Body of pancreas (tissue), 4 donors: ENCODE data around the gene DYNLT1. TPM values are rescaled to one million over a fixed set of nuclear protein-coding genes. Genes with fewer than 3 reads are reported as not detected.
"Not testable (repeated sequence)": the region's sequence is repeated elsewhere in the genome, so short reads cannot be mapped to it uniquely, and the experiment has no call there.

ENCODE experiments used
- ATAC-seq: fragments of 150-250 bp; one replicate; pipeline ENCODE4 v1.9.1; 2016
- DNase-seq, 4 donors: peaks; one replicate each; pipeline ENCODE4 v3.0.0-alpha.2; 2019
- H3K27ac ChIP-seq, 4 donors: fragments of 200-600 bp; sonication (generic); 1 replicate in 3 of 4; 2 replicates in 1 of 4; pipeline versions ENCODE4 v1.5.1 to v1.6.1; 2016 to 2019; ENCODE audit warnings: mild to moderate bottlenecking in 1 of 4, mixed read lengths in 1 of 4, moderate library complexity in 1 of 4
- H3K27me3 ChIP-seq, 2 donors: fragments of 200-600 bp; sonication (generic); one replicate each; pipeline ENCODE4 v1.6.0; 2016; ENCODE audit warnings: mild to moderate bottlenecking in 1 of 2
- H3K36me3 ChIP-seq, 2 donors: fragments of 200-600 bp; sonication (generic); replicated peaks in 1 of 2; 2 replicates each; pipeline ENCODE4 v1.5.1; 2016; ENCODE audit warnings: low read depth in 2 of 2; ENCODE audit not compliant: insufficient read depth in 1 of 2
- H3K4me1 ChIP-seq: fragments of 200-600 bp; sonication (generic); one replicate; pipeline ENCODE4 v1.6.0; 2016
- H3K4me3 ChIP-seq, 2 donors: fragments of 200-600 bp; sonication (generic); 1 replicate in 1 of 2; 2 replicates in 1 of 2; pipeline ENCODE4 v1.5.1; 2016 to 2019
- H3K9me3 ChIP-seq, 3 donors: fragments of 200-600 bp; sonication (generic); 1 replicate in 2 of 3; 2 replicates in 1 of 3; pipeline ENCODE4 v1.5.1; 2016
- CTCF ChIP-seq, 7 experiments: fragments of 450-650 bp in 4 of 7; fragments of 200-600 bp in 3 of 7; sonication (generic) in 3 of 7; IDR thresholded peaks; one replicate each; pipeline ENCODE4 v1.5.1; 2016 to 2019; ENCODE audit warnings: antibody characterized with exemption in 7 of 7
- POLR2A ChIP-seq, 3 donors: fragments of 450-650 bp; IDR thresholded peaks; one replicate each; pipeline ENCODE4 v1.6.1; 2016; ENCODE audit warnings: antibody characterized with exemption in 3 of 3, mild to moderate bottlenecking in 2 of 3
- WGBS, 2 donors: methylation state at CpG; one replicate each; pipeline ENCODE4 v1.1.5; 2017; 5-methylcytosine and 5-hydroxymethylcytosine counted together
- intact Hi-C: fragments of 100-400 bp; cut with DNase I; formaldehyde crosslinking; loops from one replicate; pipeline ENCODE4 v1.15.1; 2023
- total RNA-seq, 2 donors: library from RNA; depleted of rRNA; stranded (reverse); fragments of >200 nt; gene quantifications; one replicate each; pipeline ENCODE4 v1.1.0, GENCODE V29; 2016

The DYNLT1 gene
- total RNA-seq, 2 donors from 2014 or later, result 36.1 to 39.2 TPM

GRCh38 chr6:158634695-158635426, 9.7 kb downstream of the DYNLT1 start:
- ATAC-seq, result no peak
- H3K9me3 ChIP-seq, result no peaks in the 10 kb centered on the region
- no peak overlapping the region for H3K27ac ChIP-seq
- peaks cover 0 to 5% of the 10 kb centered on the region in 2 donors for H3K36me3 ChIP-seq
- no peak for TF ChIP-seq POLR2A (IDR thresholded peaks at IDR 0.05)
- TF ChIP-seq CTCF (IDR thresholded peaks at IDR 0.05), result no peak
- H3K27me3 ChIP-seq, result no peaks in the 10 kb centered on the region
- 66 to 76% methylated on average over 6 of the region's 6 CpGs for WGBS, 2 donors
- no peak for DNase-seq
- H3K4me1 ChIP-seq, result peaks cover 8% of the 10 kb centered on the region
- no peak overlapping the region for H3K4me3 ChIP-seq
- intact Hi-C loops, result no loop called here

GRCh38 chr6:158633127-158633526, 11.4 kb downstream of the DYNLT1 start:
- intact Hi-C loops, result no loop called here

GRCh38 chr6:158632538-158633119, 11.9 kb downstream of the DYNLT1 start:
- H3K4me3 ChIP-seq, H3K9me3 ChIP-seq, H3K27me3 ChIP-seq, DNase-seq, H3K36me3 ChIP-seq, ATAC-seq, intact Hi-C loops: not testable (repeated sequence)
- peak overlapping the region in 2 of 4 donors; percentile 22 to 59 for H3K27ac ChIP-seq
- H3K4me1 ChIP-seq, result peaks cover 19% of the 10 kb centered on the region
- WGBS, 2 donors, result 67 to 87% methylated on average over 3 of the region's 3 CpGs

More at GRCh38 chr6:158633127-158633526, 11.4 kb downstream of the DYNLT1 start:
- no peak overlapping the region for H3K4me3 ChIP-seq
- peaks cover 0 to 6% of the 10 kb centered on the region in 2 donors for H3K36me3 ChIP-seq
- no peak overlapping the region for H3K27ac ChIP-seq
- ATAC-seq (no peak), DNase-seq (peak in 1 of 4 donors; percentile 12)
- WGBS, 2 donors, result 87 to 90% methylated on average over 11 of the region's 11 CpGs
- peaks cover 18% of the 10 kb centered on the region for H3K4me1 ChIP-seq
- no peaks in the 10 kb centered on the region for H3K9me3 ChIP-seq
- H3K27me3 ChIP-seq, result no peaks in the 10 kb centered on the region
- TF ChIP-seq CTCF (IDR thresholded peaks at IDR 0.05), result no peak
- no peak for TF ChIP-seq POLR2A (IDR thresholded peaks at IDR 0.05)

GRCh38 chr6:158631678-158632537, 12.6 kb downstream of the DYNLT1 start:
- Histone ChIP-seq H3K9me3 (no peaks in the 10 kb centered on the region), H3K36me3 (peaks cover 0 to 6% of the 10 kb centered on the region in 2 donors), H3K4me3 (no peak overlapping the region), H3K27me3 (no peaks in the 10 kb centered on the region), H3K4me1 (peaks cover 19% of the 10 kb centered on the region), H3K27ac (peak overlapping the region in 2 of 4 donors; percentile 22 to 59)
- TF ChIP-seq CTCF (IDR thresholded peaks at IDR 0.05), result no peak
- TF ChIP-seq POLR2A (IDR thresholded peaks at IDR 0.05), result no peak
- WGBS, 2 donors, result 59 to 70% methylated on average over 19 of the region's 19 CpGs
- ATAC-seq (peak; percentile 60), DNase-seq (peak in 3 of 4 donors; percentile 44 to 67 (median 53))
- intact Hi-C loops, result no loop called here
